Fibroblast of pulmonary artery (primary cell): ENCODE data around the gene REST.
"Not testable (repeated sequence)": the region's sequence is repeated elsewhere in the genome, so short reads cannot be mapped to it uniquely, and the experiment has no call there.

Experiments used
- DNase-seq: peaks from one replicate; pipeline ENCODE4 v3.0.0-alpha.2; 2010; ENCODE audit warnings: low read depth
- H3K4me3 ChIP-seq: replicated peaks from 2 replicates; pipeline ENCODE4 v1.5.1; 2011; ENCODE audit warnings: low read depth, mild to moderate bottlenecking, control low read depth, low read length, moderate library complexity
- CTCF ChIP-seq: IDR thresholded peaks from 2 replicates; pipeline ENCODE4 v1.5.1; 2011; ENCODE audit warnings: mild to moderate bottlenecking, control low read depth, low read length, inconsistent platforms; ENCODE audit errors: missing control alignments

REST gene

DNA sequence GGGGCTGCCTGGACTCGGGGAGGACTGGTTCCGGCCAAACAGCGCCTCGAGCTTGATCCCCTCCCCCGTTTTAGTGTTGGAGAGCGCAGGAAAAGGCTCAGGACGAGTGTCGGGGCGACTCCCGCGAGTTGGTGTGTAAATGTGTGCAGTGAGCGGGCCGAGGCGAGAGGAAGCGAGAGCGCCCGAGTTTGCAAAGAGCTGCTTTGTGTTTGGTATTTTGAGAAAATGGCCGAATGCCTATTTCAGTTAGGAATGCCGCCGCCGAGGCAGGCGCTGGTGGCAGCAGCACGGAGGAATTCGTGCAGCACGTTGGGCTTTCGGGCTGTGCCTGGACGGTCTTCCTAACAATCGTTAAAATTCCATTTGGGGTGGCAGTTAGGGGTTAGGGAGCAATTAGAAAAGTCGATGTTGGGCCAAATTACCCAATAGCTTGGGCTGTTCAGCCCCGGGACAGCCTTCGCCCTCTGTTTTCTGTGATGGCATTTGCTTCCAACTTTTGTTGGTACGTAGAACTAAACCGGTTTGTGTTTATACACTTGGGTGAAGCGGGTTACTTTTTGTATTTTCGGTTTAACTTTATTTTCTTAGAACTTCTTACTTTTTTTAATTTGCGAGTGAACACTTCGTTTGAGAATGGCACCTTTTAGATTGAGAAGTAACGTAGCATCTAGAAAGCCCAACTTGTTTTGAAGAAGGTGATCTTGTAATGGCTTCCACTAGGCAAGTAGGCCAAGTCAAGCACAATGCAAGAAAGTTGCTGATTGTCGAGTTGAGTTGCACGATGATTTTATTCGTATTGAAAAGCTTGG, 1.6 kb downstream of the REST start:
- no peak for TF ChIP-seq CTCF
- peak; percentile 60 for DNase-seq
- peak overlapping the region; percentile 89 for H3K4me3 ChIP-seq

GRCh38 chr4:56910172-56910967, 2.7 kb downstream of the REST start:
- peak overlapping the region; percentile 89 for H3K4me3 ChIP-seq
- no peak for DNase-seq
- TF ChIP-seq CTCF, result no peak

DNA sequence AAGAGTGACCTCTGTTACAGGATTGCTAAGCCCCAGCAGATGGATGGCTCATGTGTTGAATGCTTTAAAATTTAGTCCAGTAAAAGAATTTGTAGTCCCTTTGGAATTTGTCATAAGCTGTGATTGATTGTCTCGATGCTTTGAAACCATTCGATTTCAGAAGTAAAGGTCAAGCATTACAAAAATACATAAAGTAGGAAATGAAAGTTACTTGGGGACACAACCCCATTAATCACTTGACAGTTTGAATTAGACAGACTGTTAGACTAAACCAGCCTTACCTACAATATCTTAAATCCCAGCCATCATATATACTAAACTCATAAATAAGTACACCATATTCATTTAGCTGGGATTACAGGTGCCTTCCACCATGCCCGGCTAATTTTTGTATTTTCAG, 6.6 kb downstream of the REST start:
- no peak overlapping the region for H3K4me3 ChIP-seq
- no peak for DNase-seq
- TF ChIP-seq CTCF, result no peak

DNA sequence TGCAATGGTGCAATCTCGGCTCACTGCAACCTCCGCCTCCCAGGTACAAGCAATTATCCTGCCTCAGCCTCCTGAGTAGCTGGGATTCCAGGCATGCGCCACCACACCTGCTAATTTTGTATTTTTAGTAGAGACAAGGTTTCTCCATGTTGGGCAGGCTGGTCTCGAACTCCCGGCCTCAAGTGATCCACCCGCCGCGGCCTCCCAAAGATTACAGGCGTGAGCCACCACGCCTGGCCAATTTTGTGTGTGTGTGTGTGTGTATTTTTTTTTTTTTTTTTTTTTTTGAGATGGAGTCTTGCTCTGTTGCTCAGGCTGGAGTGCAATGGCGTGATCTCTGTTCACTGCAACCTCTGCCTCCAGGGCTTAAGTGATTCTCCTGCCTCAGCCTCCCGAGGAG, 7.3 kb downstream of the REST start:
- not testable (repeated sequence) for H3K4me3 ChIP-seq, DNase-seq

- TF ChIP-seq CTCF, result no peak
- H3K4me3 ChIP-seq, result no peak overlapping the region
- DNase-seq, result no peak
Measured at GRCh38 chr4:56927196-56927595, 19.5 kb downstream of the REST start.

DNA sequence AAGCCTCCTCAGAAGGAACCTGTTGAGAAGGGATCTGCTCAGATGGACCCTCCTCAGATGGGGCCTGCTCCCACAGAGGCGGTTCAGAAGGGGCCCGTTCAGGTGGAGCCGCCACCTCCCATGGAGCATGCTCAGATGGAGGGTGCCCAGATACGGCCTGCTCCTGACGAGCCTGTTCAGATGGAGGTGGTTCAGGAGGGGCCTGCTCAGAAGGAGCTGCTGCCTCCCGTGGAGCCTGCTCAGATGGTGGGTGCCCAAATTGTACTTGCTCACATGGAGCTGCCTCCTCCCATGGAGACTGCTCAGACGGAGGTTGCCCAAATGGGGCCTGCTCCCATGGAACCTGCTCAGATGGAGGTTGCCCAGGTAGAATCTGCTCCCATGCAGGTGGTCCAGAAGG, 22.9 kb downstream of the REST start:
- no peak overlapping the region for H3K4me3 ChIP-seq
- DNase-seq, result no peak
- TF ChIP-seq CTCF, result no peak

- DNase-seq, result no peak
- TF ChIP-seq CTCF, result no peak
- no peak overlapping the region for H3K4me3 ChIP-seq
Measured at GRCh38 chr4:56931924-56932323, 24.2 kb downstream of the REST start.
